Fibroblast of skin of back (primary cell): ENCODE data around the gene RHCE.
"Not testable (repeated sequence)": the region's sequence is repeated elsewhere in the genome, so short reads cannot be mapped to it uniquely, and the experiment has no call there.

Source experiments
- DNase-seq: peaks from one replicate; pipeline ENCODE4 v3.0.0-alpha.2; 2013

Gene RHCE

GRCh38 chr1:25397549-25397948 is 23.1 kb downstream of the RHCE start:
- not testable (repeated sequence) for DNase-seq

- peak; percentile 5 for DNase-seq
Observed at GRCh38 chr1:25392841-25393240, 27.8 kb downstream of the RHCE start.

- not testable (repeated sequence) for DNase-seq
Observed at GRCh38 chr1:25389721-25390120, 30.9 kb downstream of the RHCE start.

- DNase-seq: not testable (repeated sequence)
Observed at GRCh38 chr1:25388691-25389090, 31.9 kb downstream of the RHCE start.

- not testable (repeated sequence) for DNase-seq
Observed at GRCh38 chr1:25387096-25387495, 33.5 kb downstream of the RHCE start.

- DNase-seq: not testable (repeated sequence)
Observed at GRCh38 chr1:25383875-25384274, 36.8 kb downstream of the RHCE start.

- peak; percentile 39 for DNase-seq
Observed at GRCh38 chr1:25383090-25383489, 37.5 kb downstream of the RHCE start.

GRCh38 chr1:25382543-25382942 is 38.1 kb downstream of the RHCE start:
- DNase-seq: peak; percentile 6

GRCh38 chr1:25378367-25378766 is 42.3 kb downstream of the RHCE start:
- not testable (repeated sequence) for DNase-seq

GRCh38 chr1:25371757-25372156 is 48.9 kb downstream of the RHCE start:
- DNase-seq: peak; percentile 88

- not testable (repeated sequence) for DNase-seq
Observed at GRCh38 chr1:25369691-25370271, 50.8 kb downstream of the RHCE start.

- DNase-seq: no peak
Observed at GRCh38 chr1:25369241-25369640, 51.4 kb downstream of the RHCE start.

GRCh38 chr1:25362634-25363559 is 57.7 kb downstream of the RHCE start:
- DNase-seq: not testable (repeated sequence)

- DNase-seq: no peak
Observed at GRCh38 chr1:25361901-25362300, 58.7 kb downstream of the RHCE start.

- DNase-seq: peak; percentile 89
Observed at GRCh38 chr1:25360596-25361581, 59.7 kb downstream of the RHCE start.

- DNase-seq: peak; percentile 47
Observed at GRCh38 chr1:25356848-25357247, 63.8 kb downstream of the RHCE start.

GRCh38 chr1:25356441-25356840 is 64.2 kb downstream of the RHCE start:
- no peak for DNase-seq

GRCh38 chr1:25355841-25356395 is 64.7 kb downstream of the RHCE start:
- no peak for DNase-seq

- no peak for DNase-seq
Observed at GRCh38 chr1:25349606-25350005, 71.0 kb downstream of the RHCE start.

- no peak for DNase-seq
Observed at GRCh38 chr1:25347556-25347955, 73.1 kb downstream of the RHCE start.

GRCh38 chr1:25343872-25344271 is 76.8 kb downstream of the RHCE start:
- DNase-seq: peak; percentile 94

GRCh38 chr1:25342846-25343245 is 77.8 kb downstream of the RHCE start:
- no peak for DNase-seq
